Stimulated activated naive B cell treated with anti-CD40 and anti-IgM and Interleukin-4, amounts not matched to agents 10 μg/mL and 1 μg/mL and 100 μg/mL, for 72 hours (primary cell): Measurements from ENCODE around the gene ATXN1.
"Not testable (repeated sequence)": the region's sequence is repeated elsewhere in the genome, so short reads cannot be mapped to it uniquely, and the experiment has no call there.

Source experiments
- ATAC-seq, 2 donors: fragments of 150-1000 bp; cut with Tn5 transposase; replicated peaks; 2 replicates each; pipeline ENCODE4 v1.10.0; 2021; ENCODE audit warnings: moderate library complexity in 1 of 2
- DNase-seq: peaks from one replicate; pipeline ENCODE4 v3.0.0; 2021
- H3K27ac Mint-ChIP-seq: one replicate; pipeline ENCODE4 v1.8.0; 2022; ENCODE audit warnings: mild to moderate bottlenecking, mixed read lengths
- H3K27me3 Mint-ChIP-seq, 2 donors: one replicate each; pipeline ENCODE4 v1.8.0; 2022; ENCODE audit warnings: mixed read lengths in 2 of 2
- H3K36me3 Mint-ChIP-seq, 2 donors: one replicate each; pipeline ENCODE4 v1.8.0; 2022; ENCODE audit warnings: mixed read lengths in 2 of 2, mild to moderate bottlenecking in 1 of 2
- H3K4me1 Mint-ChIP-seq, 2 donors: one replicate each; pipeline ENCODE4 v1.8.0; 2022; ENCODE audit warnings: mixed read lengths in 2 of 2, mild to moderate bottlenecking in 1 of 2
- H3K4me3 Mint-ChIP-seq, 2 donors: one replicate each; pipeline ENCODE4 v1.8.0; 2022; ENCODE audit warnings: mild to moderate bottlenecking in 2 of 2, mixed read lengths in 2 of 2, moderate library complexity in 1 of 2
- H3K9me3 Mint-ChIP-seq, 2 donors: one replicate each; pipeline ENCODE4 v1.8.0; 2022; ENCODE audit warnings: mixed read lengths in 2 of 2, mild to moderate bottlenecking in 1 of 2

Gene ATXN1

GRCh38 chr6:16540804-16541752, 220.2 kb downstream of the ATXN1 start:
- H3K27ac Mint-ChIP-seq: peak overlapping the region; percentile 63
- ATAC-seq: peak; percentile 89 to 90
- H3K36me3 Mint-ChIP-seq: peaks cover 19 to 32% of the 10 kb centered on the region in 2 donors

DNA sequence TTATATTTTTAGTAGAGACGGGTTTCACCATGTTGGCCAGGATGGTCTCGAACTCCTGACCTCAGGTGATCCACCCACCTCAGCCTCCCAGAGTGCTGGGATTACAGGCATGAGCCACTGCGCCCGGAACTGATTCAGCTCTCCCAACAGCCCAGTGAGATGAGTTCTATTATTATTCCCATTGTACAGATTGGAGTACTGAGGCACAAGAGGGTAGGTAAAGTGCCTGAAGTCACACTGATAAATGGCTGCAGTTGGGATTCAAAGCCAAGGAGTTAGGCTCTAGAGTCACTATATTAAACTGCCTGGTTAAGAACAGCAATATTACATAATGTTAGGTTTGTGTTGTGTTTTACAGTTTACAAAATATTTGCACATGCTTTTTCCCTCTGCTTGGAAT, 220.9 kb downstream of the ATXN1 start:
- H3K9me3 Mint-ChIP-seq, H3K4me3 Mint-ChIP-seq, ATAC-seq, H3K27ac Mint-ChIP-seq, H3K27me3 Mint-ChIP-seq, DNase-seq: not testable (repeated sequence)
- H3K4me1 Mint-ChIP-seq: peaks cover 30 to 59% of the 10 kb centered on the region in 2 donors
- H3K36me3 Mint-ChIP-seq: peaks cover 22 to 27% of the 10 kb centered on the region in 2 donors

More at GRCh38 chr6:16540804-16541752, 220.2 kb downstream of the ATXN1 start:
- peak; percentile 39 for DNase-seq
- H3K4me1 Mint-ChIP-seq: peaks cover 28 to 58% of the 10 kb centered on the region in 2 donors
- peaks cover 0 to 9% of the 10 kb centered on the region in 2 donors for H3K27me3 Mint-ChIP-seq
- H3K4me3 Mint-ChIP-seq: peak overlapping the region; percentile 9 to 58
- peaks cover 0 to 1% of the 10 kb centered on the region in 2 donors for H3K9me3 Mint-ChIP-seq

DNA sequence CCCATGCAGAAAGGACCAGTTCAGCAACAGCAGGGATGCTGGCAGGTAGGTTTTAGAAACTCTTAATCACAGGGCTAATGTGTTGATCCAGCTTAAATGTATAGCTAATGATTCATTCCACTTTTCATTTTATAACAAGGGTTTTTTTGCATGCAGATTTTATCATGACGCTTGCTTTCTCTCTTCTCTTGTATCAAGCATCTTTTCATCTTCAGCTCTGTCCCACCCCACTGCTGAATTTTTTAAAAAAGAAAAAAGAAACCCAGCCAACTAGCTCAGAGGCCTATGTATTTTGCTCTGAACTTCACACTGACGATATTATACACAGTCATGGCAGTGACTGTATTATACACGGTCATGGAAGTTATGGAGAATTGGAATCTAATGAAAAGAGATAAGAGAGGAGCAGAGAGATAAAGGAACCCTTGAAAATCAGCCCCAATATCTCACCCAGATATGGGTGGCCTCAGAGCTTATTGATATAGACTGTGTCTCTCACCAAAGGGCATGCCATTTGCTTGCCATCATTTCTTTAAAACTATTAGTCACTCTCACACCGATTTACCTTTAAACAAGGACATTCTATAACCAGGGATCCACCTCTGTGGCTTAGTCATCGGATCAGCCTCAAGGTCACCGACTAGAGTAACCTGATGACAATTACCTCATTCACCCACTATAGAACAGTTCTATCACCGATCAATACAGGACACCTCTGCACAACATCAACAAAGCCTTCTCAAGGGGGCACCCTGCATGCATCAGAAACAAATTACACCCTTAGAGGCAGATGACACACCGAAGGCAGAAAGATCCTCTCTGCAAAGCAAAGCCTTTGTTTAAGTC, 222.0 kb downstream of the ATXN1 start:
- DNase-seq: no peak
- Mint-ChIP-seq H3K9me3 (peaks cover 0 to 1% of the 10 kb centered on the region in 2 donors), H3K36me3 (peaks cover 17 to 23% of the 10 kb centered on the region in 2 donors), H3K4me3 (no peak overlapping the region), H3K27me3 (peaks cover 0 to 7% of the 10 kb centered on the region in 2 donors), H3K4me1 (peaks cover 32 to 59% of the 10 kb centered on the region in 2 donors), H3K27ac (peak overlapping the region; percentile 25)
- peak; percentile 11 to 18 for ATAC-seq

- ATAC-seq: peak; percentile 32 to 60
- H3K4me1 Mint-ChIP-seq: peaks cover 29 to 53% of the 10 kb centered on the region in 2 donors
- H3K27me3 Mint-ChIP-seq: peaks cover 0 to 7% of the 10 kb centered on the region in 2 donors
- peaks cover 26 to 35% of the 10 kb centered on the region in 2 donors for H3K36me3 Mint-ChIP-seq
- H3K27ac Mint-ChIP-seq: no peak overlapping the region
- DNase-seq: no peak
- H3K4me3 Mint-ChIP-seq: no peak overlapping the region
- H3K9me3 Mint-ChIP-seq: peaks cover 3 to 5% of the 10 kb centered on the region in 2 donors
These were observed 225.7 kb downstream of the ATXN1 start for GRCh38 chr6:16535564-16535963.

DNA sequence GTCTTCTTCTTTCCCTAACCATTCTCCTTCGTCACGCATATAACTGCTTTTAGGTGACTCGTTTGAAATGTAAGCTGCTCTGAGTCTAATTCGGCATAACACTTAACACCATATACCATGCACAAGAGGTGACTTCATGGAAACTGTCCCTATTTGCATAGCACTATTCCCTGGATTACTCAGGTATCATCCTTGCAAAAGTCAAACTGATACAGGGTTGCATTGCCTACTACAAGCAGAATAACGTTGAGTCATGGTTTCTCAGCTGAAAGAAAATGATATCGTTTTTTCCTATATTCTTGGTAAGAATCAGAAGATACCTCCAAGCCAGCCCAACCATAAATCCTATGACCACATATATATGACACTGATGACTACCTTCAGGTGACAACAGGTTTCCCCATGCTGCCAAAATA, 227.5 kb downstream of the ATXN1 start:
- Mint-ChIP-seq H3K27ac (no peak overlapping the region), H3K9me3 (peaks cover 3 to 5% of the 10 kb centered on the region in 2 donors), H3K4me1 (peaks cover 15 to 34% of the 10 kb centered on the region in 2 donors), H3K36me3 (peaks cover 21 to 24% of the 10 kb centered on the region in 2 donors), H3K4me3 (no peak overlapping the region), H3K27me3 (peaks cover 0 to 3% of the 10 kb centered on the region in 2 donors)
- ATAC-seq (peak; percentile 36 to 59), DNase-seq (no peak)

DNA sequence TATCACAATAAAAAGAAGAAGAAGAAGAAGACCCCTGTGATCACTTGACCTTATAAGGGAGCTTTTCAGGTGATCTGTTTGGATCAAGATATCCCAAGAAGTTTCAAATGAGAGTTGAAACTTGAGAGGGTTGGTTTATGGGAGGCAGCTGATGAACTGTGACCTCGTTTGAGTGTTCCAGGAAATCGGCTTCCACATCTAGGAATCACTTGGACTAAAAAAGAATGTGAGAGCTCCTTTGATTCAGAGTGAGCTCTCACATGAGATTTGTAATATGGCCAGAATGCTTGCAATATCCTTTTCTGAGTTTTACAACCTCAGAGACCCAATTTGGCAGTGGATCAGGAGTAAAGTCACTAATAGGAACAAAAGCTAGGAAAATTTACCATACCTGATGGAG, 228.1 kb downstream of the ATXN1 start:
- no peak overlapping the region for H3K27ac Mint-ChIP-seq
- H3K4me3 Mint-ChIP-seq: no peak overlapping the region
- no peak for DNase-seq
- H3K9me3 Mint-ChIP-seq: peaks cover 3 to 5% of the 10 kb centered on the region in 2 donors
- H3K4me1 Mint-ChIP-seq: peaks cover 15 to 34% of the 10 kb centered on the region in 2 donors
- ATAC-seq: no peak
- H3K27me3 Mint-ChIP-seq: no peaks in the 10 kb centered on the region
- H3K36me3 Mint-ChIP-seq: peaks cover 18 to 21% of the 10 kb centered on the region in 2 donors

- no peak overlapping the region for H3K4me3 Mint-ChIP-seq
- no peak for DNase-seq
- H3K4me1 Mint-ChIP-seq: peaks cover 4 to 6% of the 10 kb centered on the region in 2 donors
- ATAC-seq: no peak
- H3K27ac Mint-ChIP-seq: no peak overlapping the region
- no peaks in the 10 kb centered on the region for H3K27me3 Mint-ChIP-seq
- peaks cover 0 to 2% of the 10 kb centered on the region in 2 donors for H3K9me3 Mint-ChIP-seq
- H3K36me3 Mint-ChIP-seq: peaks cover 29 to 31% of the 10 kb centered on the region in 2 donors
These were observed 233.6 kb downstream of the ATXN1 start for GRCh38 chr6:16527691-16528090.

DNA sequence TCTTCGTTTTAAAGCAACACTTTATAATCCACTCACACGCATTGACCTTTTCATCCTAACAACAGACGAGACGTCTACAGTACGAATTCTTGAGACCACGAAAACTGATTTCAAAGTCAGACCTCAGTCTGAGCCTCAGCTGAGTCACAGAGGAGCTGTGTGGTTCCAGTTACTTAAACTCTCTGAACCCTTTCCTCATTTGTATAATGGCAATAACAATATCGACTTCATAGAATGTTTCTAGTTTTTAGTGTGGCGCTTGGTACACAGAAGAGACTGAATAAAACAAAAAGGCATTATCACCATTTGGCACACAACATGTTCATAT, 236.9 kb downstream of the ATXN1 start:
- Mint-ChIP-seq H3K4me3 (no peak overlapping the region), H3K36me3 (peaks cover 41 to 42% of the 10 kb centered on the region in 2 donors), H3K27me3 (no peaks in the 10 kb centered on the region), H3K27ac (no peak overlapping the region), H3K9me3 (no peaks in the 10 kb centered on the region), H3K4me1 (peaks cover 3% of the 10 kb centered on the region in 2 donors)
- no peak for ATAC-seq
- no peak for DNase-seq

DNA sequence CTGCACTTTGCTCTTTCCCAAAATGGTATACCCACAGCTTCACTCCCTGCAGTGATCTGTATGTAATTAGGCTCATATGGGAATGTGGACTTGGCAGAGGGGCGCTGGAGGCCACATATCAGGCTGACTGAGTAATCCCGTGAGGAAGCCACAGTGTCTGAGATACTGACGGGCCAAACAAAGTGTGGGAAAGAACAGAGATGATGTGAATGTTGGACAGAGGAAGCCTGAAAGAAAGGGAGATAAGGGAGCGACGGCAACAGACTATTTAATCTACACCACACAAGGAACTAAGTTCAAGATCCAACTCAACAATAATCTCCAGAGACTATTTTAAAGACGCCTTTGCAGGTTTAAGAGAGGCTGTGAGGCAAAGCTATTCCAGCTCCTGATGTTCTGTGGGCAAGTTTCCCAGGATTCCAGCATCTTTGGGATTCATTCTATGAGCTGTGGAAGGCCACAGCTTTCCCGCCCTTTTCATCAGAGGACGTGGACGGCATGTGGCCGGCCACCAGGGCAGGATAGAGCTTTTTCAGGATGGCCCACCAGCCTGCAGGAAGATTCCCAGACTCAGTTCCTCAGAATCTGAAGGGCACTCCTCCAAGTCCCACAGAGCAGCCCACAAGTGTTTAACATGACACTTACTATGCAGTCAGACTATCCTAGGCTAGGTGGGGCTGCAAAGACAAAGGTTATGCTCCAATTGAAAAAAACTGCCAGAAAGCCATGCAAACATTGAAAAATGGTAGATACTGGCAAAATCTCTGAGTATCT, 237.5 kb downstream of the ATXN1 start:
- Mint-ChIP-seq H3K36me3 (peaks cover 42 to 45% of the 10 kb centered on the region in 2 donors), H3K4me3 (no peak overlapping the region), H3K27me3 (no peaks in the 10 kb centered on the region), H3K27ac (no peak overlapping the region), H3K4me1 (peaks cover 3 to 9% of the 10 kb centered on the region in 2 donors), H3K9me3 (no peaks in the 10 kb centered on the region)
- no peak for DNase-seq
- no peak for ATAC-seq

- Mint-ChIP-seq H3K4me1 (peaks cover 4 to 10% of the 10 kb centered on the region in 2 donors), H3K27me3 (no peaks in the 10 kb centered on the region), H3K9me3 (no peaks in the 10 kb centered on the region), H3K36me3 (peaks cover 45 to 52% of the 10 kb centered on the region in 2 donors), H3K27ac (no peak overlapping the region), H3K4me3 (no peak overlapping the region)
- ATAC-seq (no peak), DNase-seq (no peak)
These were observed 238.3 kb downstream of the ATXN1 start for GRCh38 chr6:16522937-16523336.

DNA sequence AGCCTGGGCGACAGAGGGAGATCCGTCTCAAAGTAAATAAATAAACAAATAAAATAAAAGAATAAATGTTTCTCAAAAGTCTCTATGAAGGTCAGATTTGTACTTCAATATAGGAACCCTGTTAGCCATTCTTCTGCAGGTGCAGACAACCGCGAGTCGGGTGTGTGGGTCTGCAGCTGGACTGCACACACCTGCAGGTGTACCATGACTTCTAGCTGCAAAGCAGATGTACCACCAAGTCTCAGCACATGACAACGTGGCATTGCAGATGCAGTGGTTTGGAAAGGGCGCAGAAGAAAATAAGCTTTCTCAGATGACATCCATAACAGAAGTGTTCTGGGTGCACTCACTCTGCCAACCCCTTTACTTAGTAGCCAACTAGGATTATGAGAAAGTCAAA, 239.7 kb downstream of the ATXN1 start:
- no peak overlapping the region for H3K4me3 Mint-ChIP-seq
- H3K27me3 Mint-ChIP-seq: no peaks in the 10 kb centered on the region
- DNase-seq (no peak), ATAC-seq (peak in 1 of 2 donors; percentile 34)
- peaks cover 7 to 10% of the 10 kb centered on the region in 2 donors for H3K4me1 Mint-ChIP-seq
- H3K36me3 Mint-ChIP-seq: peaks cover 55 to 61% of the 10 kb centered on the region in 2 donors
- H3K27ac Mint-ChIP-seq: no peak overlapping the region
- no peaks in the 10 kb centered on the region for H3K9me3 Mint-ChIP-seq

- H3K36me3 Mint-ChIP-seq: peaks cover 58 to 64% of the 10 kb centered on the region in 2 donors
- no peak overlapping the region for H3K4me3 Mint-ChIP-seq
- no peak for DNase-seq
- ATAC-seq: no peak
- H3K9me3 Mint-ChIP-seq: no peaks in the 10 kb centered on the region
- H3K27ac Mint-ChIP-seq: no peak overlapping the region
- peaks cover 11 to 21% of the 10 kb centered on the region in 2 donors for H3K4me1 Mint-ChIP-seq
- peaks cover 0 to 7% of the 10 kb centered on the region in 2 donors for H3K27me3 Mint-ChIP-seq
These were observed 241.7 kb downstream of the ATXN1 start for GRCh38 chr6:16519265-16520242.

- Mint-ChIP-seq H3K4me3 (no peak overlapping the region), H3K27me3 (peaks cover 0 to 7% of the 10 kb centered on the region in 2 donors), H3K4me1 (peaks cover 23 to 34% of the 10 kb centered on the region in 2 donors), H3K36me3 (peaks cover 60 to 66% of the 10 kb centered on the region in 2 donors), H3K9me3 (no peaks in the 10 kb centered on the region), H3K27ac (no peak overlapping the region)
- no peak for ATAC-seq
- no peak for DNase-seq
These were observed 243.0 kb downstream of the ATXN1 start for GRCh38 chr6:16518265-16518664.
